GM18502 (cell line): Measurements from ENCODE around the gene CDH13.

ENCODE experiments used
- ATAC-seq: cut with Tn5 transposase; IDR thresholded peaks from one replicate; pipeline ENCODE4 v1.9.1; 2021; ENCODE audit warnings: mild to moderate bottlenecking; ENCODE audit not compliant: unreplicated experiment, poor library complexity

CDH13 gene

DNA sequence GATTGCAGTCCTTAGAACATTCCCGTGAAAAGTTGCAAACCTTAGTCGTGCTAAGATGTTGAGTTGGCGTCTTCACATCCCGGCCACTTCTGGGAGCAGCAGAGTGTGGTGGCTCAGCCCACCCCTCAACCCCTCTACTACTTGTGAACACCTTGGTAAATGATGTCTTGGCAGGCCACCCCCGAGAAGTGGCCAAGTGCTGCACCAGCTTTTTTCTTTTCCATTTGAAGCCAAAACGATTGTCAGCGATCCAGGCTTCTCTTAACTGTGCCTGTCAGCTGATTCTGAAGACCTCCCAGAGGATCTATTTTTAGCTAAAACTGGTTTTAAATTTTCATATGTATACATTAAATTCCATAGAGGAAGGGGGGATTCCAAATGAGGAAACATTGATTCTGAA lies 247.5 kb downstream of the CDH13 start:
- ATAC-seq: no peak

DNA sequence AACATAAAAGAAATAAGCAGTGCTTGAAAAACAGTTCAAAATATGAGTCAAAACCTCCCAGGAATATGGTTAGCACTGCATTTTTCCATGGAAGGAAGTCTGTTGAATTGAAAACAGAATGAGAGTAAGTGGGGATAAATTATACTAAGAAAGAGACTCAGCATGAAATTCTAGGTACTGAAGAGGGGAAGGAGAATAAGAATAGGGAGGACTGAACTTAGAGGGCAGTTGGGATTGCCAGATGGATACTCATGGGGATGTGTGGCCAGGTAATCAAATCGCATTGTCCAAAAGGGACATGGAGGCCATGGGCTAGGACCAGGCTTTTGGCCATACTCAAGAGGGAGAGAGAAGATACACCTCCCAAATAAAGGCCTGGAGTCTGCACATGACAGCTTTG lies 247.9 kb downstream of the CDH13 start:
- no peak for ATAC-seq

DNA sequence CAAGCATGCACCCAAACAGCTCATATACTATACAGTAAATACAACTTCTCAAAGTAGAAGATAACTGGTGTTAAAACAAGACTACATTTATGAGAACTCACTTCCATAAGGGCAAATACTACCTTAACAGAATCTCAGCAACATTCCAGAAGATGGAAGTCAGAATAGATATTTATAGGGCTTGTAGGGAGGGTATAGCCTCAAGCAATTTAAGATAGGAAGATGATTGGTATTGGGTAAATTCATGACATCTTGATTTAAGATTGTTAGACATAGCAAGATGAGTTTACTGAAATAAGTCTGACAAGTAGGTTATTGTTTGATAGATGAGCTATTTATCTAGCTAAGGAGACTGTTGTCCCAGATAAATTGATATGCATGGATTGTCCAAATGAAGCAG lies 250.2 kb downstream of the CDH13 start:
- no peak for ATAC-seq

DNA sequence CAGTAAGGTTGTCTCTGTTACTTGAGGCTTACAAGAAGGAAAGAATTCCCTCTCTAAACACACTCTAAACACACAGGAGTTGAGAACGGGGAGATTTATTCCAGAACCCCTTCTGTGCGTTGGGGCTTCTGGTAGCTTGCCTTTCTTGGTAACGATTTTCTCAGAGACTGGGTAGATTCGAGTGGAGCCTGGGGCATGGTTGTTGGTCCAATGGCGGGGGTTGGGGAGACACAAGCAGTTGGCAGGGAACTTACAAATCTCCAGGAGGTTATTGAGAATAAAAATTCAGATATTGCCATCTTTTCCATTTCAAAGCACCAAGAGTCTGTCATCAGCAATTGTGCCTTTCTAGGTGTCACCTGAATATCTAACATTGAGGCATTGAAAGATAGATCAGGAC lies 251.7 kb downstream of the CDH13 start:
- no peak for ATAC-seq

DNA sequence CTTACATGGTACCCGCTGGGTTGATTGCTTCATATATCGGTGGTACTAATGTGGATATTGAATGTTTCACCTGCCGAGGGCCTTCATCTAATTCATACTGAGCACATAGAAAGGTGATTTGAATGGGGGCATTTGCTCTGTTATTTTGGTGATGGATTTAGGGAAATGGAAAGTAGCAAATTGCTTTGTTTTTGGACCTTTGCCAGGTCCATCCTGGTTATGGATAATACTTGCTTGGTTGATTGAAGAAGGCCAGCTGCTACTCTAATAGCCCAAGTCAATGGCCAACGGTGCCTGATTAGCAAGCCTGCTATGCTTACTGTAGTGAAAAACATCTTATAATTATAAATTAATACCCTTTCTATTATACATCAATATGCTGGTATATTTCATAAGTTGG lies 253.6 kb downstream of the CDH13 start:
- ATAC-seq: no peak

DNA sequence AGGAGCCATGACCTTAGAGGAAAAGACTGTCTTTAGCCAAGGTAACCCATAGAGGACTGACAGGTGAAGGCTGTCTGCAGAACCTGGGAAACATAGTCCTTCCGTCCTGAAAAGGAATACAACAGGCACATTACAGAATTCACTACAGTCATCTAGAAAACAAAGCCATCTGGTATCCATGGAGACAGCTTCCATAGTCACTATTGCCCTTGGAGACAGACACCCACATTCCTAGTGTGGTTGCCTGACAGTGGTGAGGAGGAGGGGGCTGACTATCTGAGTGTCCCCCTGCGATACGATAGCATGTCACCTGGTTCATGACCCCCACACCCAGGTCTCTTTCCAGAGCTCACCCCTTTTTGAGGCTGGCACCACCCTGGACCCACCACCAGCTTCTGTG lies 254.7 kb downstream of the CDH13 start:
- ATAC-seq: no peak

DNA sequence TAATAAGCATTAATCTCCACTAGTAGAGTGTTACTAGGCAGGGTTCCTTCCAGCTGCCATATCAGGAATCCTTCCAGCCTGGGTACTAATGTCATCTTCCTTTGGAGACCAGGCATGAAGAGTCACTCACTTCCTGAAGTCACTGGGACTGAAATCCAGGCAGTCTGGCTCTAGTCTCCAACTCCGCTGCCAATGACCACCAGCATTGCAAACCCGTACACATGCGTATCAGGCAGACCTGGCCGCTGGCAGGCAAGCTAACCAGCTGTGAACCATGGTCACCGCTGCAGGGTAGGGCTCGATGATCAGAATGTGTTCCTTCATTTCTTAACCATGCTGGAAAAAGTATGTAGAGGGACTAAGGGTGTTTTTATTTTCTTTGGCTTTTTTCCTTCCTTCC lies 255.5 kb downstream of the CDH13 start:
- no peak for ATAC-seq

DNA sequence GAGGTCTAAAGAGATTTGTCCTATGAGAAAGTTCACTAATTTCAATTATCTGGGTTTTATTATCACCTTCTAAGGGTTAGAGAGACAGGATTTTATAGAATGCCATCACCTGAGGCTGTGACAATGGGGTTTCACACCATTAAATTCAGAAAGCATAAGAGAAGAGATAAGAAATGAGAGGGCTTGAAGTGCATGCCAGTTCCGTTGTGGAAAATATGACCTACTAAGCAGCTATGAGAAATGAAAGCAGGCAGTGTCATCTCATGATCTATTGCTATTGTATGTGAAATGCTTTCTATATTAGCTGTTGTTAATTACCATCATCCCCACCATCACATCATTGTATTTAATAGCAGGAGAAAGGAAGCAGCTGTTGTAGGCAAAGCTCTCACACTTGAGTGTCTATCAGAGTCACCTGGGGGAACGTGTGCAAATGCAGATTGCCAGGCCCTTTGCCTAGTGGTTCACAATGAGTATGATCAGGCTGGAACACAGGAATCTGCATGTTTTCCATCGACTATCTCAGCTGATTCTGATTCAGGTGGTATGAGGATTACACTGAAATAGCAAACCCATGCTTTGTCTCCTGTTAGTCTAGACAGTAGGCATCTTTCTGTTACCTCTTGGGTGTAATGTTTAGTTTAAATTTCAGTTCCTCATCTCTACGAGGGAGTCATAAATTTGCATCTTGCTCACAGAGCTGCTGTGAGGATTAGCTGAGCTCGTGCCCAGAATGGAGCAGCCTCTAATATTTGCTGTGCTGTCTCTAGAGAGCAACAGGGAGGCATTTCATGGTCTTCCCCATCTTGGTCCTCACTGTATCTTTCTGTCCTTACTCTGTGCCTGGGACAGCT lies 256.4 kb downstream of the CDH13 start:
- peak; percentile 62 for ATAC-seq

DNA sequence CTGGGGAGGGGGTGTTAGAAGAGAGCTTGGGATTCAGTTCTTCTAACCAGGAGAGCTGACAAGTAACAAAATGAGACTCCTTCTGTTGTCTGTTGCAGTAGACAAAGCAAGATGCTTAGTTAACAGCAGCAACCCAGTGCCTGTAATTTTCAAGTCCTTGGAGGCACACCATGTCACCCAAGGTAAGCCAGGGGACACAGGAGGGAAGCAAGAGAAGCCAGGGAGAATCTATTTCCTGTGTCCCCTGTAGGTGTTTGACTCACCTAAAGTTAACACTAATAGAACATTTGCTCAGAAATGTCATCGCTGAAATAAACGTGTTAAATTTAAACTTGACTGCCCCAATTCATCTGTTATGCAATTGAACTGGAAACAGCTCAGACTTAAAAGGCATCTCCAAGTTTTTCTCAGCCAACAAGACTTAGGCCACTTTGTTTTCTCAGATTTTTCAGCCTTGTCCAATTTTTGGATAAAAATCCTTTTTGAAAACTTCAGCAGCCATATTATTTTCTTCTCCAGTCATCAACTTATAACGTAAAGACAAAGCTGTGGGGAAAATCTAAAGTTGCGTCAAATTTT lies 257.6 kb downstream of the CDH13 start:
- no peak for ATAC-seq

DNA sequence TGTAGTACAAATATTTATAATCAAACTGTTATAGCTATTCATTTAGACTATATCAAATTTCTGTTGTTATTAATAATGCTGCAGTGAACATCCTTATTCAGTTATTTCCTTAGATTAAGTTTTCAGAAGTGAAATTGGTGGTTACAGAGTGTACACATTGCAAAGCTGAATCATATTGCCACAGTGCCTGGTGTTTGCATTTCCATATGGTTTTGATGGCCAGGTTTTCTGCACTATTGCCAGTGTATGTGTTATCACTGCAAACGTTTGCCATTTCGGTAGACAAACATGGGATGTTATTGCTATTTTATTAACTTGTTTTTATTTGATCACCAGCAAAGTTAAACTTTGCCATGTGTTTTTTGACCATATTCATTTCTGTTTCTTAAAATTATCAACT lies 259.4 kb downstream of the CDH13 start:
- ATAC-seq: no peak

DNA sequence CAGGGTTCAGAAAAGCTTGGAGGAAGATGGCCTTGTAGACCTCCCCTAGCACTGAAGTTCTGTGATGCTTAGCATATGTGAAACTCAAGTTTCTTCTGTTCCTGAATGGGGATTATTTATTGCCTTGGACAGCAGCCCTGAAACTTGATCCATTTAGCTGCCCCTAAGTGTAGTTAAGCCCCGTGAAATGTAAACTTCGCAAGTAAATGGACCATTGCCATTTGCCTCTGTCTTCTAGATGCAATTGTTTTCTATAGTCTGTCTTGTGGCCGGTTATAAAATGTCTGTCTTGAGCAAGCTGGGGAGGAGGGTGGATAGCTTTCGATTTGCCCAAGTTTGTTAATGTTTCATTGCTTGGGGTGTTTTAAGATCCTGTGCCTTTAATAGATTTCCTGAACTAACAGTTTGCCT lies 261.8 kb downstream of the CDH13 start:
- no peak for ATAC-seq

DNA sequence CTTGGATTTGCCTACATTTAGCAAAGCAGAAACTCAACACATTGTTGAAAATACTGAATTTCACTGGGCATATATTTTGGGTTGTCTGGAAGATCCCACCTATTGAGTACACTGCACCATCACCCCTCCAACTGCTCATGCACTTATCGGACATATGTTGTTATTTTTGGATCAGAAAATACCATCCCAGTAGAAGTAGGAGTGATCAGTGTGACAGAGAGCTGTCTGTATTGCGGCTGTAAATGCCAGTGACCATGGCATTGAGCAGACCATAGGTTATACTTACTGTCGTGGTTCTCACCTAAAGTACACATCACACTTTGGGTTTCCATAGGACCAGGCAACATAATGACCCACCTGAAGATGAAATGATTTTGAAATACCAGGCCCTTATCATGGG lies 264.7 kb downstream of the CDH13 start:
- ATAC-seq: no peak

DNA sequence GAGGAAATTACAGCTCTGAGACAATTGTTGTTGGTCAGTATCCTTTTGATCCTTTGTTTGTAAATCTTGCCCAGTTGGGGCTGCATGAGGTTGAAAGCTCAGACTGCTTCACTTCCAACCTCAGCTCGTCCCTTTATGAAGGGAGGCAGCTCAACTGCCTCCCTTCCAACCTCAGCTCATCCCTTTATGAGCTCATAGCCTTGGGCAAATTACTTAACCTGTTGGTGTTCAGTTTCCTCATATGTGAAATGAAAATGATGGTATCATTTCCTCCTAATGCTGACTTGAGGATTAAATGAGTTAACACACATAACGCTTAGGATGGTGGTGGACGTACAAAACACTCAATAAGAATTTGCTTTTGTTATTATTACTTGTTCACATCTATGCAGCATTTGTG lies 265.1 kb downstream of the CDH13 start:
- no peak for ATAC-seq

DNA sequence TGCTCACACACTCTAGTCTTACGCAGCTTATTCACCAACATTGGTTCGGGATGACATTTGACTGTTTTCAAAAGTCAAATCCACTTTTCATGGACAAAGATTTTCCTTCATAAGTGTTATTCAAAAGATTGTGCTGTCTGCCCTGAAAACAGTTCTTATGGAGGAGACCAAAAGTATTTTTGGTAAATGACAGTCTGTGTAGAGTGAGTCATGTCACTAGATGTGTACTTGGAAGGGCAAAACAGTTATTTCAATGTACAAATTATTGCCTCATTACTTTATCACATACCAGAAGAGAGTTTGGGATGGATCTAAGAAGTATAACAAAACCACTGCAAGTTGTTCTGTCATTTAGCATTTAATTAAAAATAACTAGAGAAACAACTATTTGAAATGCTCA lies 265.6 kb downstream of the CDH13 start:
- ATAC-seq: no peak

DNA sequence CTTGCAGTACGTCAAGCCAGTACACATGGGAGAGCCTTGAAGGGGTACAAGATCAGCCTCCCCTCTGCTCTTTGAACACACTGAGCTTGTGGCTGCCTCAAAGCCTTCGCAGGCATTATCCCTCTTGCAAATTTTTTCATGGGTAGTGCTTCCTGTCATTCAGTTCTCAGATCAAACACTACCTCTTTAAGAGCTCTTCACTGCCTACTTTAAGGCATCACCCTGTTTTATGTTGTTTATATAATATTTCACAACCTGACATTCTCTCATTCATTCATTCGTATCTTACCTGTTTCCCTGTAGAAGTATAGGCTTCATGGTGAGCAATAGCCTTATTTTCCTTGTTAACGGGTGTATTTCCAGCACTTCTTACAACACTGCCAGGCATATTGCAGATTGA lies 269.1 kb downstream of the CDH13 start:
- no peak for ATAC-seq

DNA sequence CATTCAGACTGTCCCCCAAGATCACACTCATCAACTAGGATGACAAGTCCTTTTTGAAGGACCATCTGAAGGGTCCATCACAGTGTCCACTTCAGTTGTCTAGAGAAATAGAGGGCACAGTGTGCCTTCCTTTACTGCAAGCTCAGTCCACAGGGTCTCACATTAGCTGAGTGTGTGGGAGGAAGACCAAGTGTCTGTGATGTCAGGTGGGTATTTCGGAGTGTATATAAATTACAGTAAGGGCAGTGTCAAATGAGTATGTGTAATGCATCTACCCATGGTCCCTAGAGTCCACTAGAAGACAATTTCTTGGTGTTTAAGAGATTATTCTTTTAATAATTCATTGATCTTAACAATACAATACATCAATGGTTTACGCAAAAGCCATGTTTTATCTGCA lies 272.2 kb downstream of the CDH13 start:
- no peak for ATAC-seq

DNA sequence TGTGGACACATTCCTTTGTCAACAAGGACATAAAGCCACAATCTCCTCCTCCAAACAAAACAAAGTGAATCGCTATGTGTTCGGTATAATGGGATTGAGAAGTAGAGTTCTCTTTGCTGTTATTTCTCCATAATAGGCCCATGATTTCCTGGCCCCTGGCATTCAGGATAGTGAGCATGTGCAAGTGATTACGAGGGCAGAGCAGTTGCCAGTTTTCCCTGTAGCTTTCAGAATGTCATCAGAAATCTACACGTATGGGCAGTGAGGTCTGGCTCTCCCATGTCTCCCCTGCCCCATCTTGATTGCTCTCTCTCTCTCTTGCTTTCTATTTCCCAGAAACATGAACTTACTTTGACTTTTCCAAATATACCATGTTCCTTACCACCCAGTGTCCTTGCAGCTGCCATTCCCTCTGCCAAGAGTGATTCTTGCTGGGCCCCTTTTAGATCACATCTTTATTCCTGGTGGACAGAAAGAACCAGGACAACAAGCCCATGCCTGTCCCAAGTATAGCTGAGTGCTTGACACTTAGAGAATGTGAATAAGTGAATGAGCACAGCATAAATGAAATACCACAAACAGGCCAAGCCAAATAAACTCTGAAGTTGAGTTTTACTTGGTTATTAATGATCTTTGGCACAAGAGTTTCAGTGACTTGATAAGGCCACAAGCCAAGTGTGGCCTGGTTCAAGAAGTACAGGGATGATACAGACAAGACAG lies 273.1 kb downstream of the CDH13 start:
- ATAC-seq: no peak

DNA sequence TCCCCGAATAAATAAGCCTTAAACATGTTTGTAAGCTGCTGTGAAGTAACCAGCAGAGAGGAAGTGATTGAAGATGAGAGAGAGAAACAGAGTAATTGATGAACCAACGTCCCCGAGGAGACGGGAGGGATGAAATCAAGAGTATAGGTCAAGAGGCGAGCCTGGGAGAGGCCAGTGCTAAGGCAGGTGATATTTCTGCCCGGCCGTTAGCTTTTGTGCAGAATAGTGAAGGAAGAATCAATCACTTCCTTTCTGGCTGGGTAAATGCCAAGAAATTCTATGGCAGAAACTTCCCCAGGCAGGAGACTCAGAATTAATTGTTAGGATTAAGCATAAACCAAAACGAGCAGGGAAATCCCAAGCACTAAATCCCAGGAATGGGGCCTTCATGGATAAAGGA lies 273.8 kb downstream of the CDH13 start:
- ATAC-seq: no peak

DNA sequence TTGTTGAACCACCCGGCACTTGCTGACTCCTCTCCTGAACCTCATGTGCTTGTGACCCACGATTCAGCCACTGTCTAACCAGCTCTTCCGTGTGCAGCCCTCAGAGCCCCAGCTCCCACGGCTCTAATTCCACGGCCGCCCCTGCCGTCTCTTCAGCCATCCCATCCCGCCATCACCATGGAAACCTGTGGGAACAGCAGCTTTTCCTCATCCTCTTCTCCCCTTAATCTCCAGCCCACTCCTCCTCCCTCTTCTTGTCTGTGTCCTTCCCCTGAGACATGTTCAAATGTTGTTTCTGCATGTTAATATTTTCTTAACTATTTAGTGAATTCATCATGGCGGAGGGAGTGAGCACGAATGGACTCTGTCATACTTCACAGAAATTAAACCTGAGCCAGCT lies 285.2 kb downstream of the CDH13 start:
- no peak for ATAC-seq

DNA sequence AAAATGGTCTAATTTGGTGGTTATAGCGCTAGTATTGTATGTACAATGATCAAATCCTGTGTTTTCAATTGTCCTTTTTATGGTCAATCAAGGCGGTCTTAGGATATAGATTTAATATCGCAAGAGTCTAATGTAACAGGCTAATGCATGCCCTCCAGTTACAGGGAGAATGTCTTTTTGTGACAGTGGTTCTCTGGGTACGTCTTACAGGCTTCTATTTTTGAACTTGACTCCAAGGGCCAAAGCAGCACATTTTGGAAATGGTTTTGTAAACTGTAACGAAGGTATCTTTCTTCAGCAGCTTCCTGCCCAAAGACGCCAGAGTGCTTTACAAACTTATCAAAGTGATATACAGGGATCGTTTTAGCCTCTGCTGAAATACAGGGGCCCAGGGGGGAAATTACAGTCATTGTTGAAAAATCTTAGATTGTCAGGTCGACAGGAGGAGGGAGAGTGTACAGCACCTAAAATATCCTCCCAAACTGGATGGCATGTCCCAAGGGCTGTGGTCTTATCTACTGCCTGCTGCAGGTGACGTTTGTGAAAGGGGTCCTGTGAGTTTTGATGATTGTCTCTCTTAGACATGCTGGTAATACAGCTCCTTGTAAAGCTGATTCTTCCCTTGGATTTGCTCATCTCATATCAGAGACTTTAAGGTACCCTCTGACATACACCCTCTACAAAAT lies 288.5 kb downstream of the CDH13 start:
- ATAC-seq: no peak
